ENCODE measurements around the gene COA8. TPM values are rescaled to one million over a fixed set of nuclear protein-coding genes. Genes with fewer than 3 reads are reported as not detected.

COA8 gene, protein sequence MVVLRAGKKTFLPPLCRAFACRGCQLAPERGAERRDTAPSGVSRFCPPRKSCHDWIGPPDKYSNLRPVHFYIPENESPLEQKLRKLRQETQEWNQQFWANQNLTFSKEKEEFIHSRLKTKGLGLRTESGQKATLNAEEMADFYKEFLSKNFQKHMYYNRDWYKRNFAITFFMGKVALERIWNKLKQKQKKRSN
- total RNA-seq: 37.4 TPM

DNA sequence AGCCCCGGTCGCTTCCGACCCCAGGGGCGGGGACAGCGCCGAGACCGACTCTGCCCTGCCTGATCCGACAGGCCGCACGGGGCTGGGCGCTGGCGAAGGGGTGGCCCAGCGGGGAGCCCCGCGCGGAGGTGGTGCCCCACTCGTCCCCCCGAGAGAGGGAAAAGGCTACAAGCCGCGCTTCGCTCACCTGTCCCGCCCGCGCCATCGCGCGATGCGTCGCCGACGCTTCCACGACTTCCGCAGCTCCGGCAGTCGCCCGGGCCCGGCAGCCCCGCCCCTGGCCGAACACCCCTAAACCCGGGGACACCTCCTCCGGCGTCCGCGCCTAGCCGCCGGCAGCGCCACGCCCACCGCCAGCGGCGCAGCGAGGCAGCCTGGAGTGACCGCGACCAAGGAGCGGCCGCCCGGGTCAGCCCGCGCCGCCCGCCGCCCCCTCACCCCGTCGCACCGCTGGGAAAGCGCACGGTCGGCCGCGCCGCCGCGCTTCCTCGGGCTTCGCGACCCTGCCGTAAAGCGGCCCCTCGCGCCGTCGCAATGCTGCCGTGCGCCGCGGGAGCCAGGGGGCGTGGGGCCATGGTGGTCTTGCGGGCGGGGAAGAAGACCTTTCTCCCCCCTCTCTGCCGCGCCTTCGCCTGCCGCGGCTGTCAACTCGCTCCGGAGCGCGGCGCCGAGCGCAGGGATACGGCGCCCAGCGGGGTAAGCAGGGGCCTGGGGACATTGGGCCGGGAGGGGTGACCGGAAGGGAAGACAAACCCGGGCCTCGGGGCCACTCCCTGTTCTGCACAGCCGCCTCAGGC lies at the start of gene COA8, which contains the start of gene BAG5:
TSS of gene COA8 (plus strand) at position 532 of the 797 bp plus-strand sequence. CDS start at position 574, 42 bp downstream.
TSS of gene BAG5 (minus strand) at position 229 of the 797 bp plus-strand sequence. CDS start 1,493 bp downstream, outside the sequence.
- ATAC-seq: peak; percentile 75
- peak; percentile 90 for DNase-seq (ENCODE audit: low spot score)
- intact Hi-C loops (cut with DNase I): no loop called here

DNA sequence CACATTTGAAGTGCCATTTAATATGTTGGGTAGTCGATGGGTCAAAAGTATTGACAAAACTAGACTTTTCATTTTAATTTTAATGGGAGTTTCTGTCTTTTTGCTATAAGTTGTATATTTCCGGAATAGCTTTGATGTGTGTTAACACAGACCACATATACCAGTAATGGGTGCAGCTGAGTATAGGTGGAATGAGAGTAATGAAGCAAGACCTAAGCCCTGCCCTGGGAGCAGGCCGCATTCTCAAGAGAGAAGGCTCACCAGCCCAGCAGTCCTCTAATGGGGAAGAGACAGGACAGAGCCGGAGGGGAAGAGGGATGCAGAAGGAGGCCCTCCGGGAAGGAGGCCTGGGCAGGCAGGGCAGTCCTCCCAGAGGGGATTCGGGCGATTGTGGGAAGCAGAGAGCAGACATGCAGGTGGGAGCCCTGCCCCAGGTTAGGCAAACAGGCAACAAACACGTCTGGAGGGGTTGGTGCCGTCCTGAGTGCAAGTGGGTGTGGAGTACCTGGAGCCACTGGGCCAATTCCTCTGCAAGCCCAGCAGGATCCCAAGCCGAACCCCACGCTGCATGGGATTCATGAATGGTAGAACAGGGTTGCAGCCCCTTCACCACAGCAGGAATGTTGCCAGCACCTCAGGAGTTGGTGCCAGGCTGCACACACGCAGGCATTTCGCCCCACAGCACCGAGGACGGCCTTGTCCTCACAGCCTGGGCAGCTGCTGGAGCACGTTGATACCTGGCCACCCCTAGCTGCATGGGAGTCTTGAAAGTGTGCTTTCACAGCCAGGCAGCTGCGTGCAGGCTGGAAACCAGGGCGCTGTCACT lies 48.0 kb upstream of the COA8 start:
- DNase-seq (ENCODE audit: low spot score) (no peak), ATAC-seq (no peak)
- intact Hi-C loops (cut with DNase I): no loop called here

DNA sequence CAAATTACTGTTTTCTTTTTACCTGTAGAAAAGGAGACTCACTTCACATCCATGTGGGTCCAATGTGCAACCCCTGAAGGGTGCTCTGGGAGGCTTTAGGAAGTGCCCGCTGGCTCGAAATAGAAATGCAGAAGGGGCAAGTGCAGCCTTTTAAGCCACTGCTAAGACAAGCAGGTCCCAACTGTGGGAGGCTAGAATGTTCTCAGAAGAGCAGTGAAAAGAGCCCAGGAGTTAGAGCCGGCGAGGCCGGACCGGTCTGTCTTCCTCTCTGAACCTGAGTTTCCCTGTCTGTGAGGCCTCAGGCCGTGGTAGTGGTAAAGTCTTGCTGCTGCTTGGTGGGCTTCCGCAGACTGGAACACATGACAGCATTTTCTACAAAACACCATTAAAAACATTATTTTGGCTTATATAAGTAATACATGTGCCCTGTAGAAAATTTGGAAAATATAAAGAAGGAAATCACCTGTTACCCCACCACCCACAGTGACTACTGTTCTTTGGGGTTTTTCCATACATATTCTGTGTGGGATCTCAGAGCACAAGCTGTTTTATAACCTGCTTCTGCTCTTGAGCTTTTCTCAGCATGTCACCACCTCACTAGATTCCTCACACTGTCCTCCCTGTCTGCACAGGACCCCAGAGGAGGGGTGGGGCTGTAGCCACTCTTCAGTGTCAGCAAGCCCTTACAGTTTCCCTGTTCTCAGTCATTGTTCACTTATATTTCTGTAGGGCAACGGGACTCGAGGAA lies 46.2 kb upstream of the COA8 start:
- no peak for DNase-seq (ENCODE audit: low spot score)
- intact Hi-C loops (cut with DNase I): no loop called here
- ATAC-seq: no peak

DNA sequence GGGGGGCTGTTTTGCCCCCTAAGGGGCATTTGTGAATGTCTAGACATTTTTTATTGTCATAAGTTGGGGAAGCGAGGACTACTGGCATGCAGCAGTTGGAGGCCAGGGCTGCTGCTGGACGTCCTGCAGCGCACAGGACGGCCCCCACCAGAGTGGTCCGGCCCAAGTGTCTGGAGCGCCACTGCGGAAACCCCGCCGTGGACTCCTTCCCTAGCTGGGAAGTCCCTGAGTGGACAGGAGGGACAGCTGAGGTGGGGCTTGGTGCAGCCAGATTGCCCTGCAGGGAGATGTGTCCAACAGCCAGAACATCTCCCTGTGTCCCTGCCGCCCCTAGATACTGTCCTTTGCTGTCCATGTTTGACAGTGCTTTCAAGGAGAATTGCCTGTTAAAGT lies 45.6 kb upstream of the COA8 start:
- no peak for ATAC-seq
- DNase-seq (ENCODE audit: low spot score): no peak
- intact Hi-C loops (cut with DNase I): no loop called here

DNA sequence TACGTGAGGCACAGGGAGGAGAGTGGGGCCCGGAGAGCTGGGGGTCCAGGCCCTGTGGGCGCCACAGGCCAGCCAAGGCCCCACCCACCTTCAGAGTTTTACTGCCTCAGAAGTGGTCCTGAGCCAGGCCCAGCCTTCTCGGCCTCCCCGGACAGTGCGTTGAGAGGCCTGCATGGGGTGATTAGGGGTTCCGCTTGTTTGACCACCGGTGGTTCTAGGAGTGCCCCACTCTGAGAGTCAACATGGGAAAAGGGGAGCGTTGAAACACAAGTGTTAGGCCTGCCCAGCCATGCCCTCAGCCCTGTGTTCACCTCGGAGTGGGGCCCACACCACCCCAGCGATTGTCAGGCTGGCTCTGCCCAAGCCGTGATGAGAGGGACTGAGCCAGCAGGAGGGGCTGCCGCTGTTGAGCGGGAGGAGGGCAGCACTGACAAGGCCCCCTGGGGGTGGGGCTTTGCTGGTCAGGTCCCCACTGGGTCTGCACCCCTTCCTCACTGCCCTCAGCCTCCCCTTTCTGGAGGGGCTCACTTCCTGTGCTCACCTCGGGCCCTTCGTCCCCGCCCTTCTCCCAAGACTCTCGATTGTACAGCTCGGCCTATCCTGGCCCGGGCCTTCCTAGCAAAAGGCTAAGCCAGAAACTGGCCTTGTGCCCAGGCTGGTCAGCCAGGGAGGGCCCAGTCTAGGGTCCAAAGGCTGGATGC lies 44.9 kb upstream of the COA8 start:
- intact Hi-C loops (cut with DNase I): loop anchor here (2.0 kb wide), 1 partner anchor 29 kb away; no protein-coding TSS in a partner anchor
- DNase-seq (ENCODE audit: low spot score) (no peak), ATAC-seq (peak; percentile 32)

DNA sequence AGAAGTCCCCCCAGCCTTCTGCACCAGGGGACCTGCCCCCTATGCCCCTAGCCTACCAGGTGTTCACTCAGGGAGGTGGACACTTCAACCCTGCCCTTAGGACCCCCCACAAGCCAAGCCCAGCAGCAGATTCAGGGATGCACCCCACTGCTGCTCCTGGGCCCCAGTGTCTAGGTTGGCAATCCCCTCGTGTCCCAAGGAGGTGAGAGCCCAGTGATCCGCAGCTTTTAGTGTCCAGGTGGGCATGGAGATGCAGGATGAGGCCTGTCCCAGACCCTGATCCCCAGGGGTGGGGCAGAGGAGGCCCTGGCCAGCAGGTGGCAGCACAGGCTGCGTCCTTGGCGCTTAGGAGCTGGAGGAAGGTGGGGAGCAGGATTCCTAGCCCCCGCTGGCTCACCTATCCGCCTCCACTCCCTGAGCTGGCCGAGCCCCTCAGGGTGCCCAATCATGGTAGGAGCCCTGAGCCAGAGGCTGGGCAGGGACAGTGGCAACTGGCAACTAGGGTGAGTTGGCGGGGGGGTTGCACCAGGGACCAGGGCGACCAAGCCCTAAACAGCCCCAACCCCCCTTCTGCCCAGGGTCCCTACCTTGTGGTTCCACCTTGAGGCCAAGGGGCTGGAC lies 44.2 kb upstream of the COA8 start:
- peak; percentile 87 for DNase-seq (ENCODE audit: low spot score)
- intact Hi-C loops (cut with DNase I): loop anchor here (2.0 kb wide), 1 partner anchor 28 kb away; no protein-coding TSS in a partner anchor

DNA sequence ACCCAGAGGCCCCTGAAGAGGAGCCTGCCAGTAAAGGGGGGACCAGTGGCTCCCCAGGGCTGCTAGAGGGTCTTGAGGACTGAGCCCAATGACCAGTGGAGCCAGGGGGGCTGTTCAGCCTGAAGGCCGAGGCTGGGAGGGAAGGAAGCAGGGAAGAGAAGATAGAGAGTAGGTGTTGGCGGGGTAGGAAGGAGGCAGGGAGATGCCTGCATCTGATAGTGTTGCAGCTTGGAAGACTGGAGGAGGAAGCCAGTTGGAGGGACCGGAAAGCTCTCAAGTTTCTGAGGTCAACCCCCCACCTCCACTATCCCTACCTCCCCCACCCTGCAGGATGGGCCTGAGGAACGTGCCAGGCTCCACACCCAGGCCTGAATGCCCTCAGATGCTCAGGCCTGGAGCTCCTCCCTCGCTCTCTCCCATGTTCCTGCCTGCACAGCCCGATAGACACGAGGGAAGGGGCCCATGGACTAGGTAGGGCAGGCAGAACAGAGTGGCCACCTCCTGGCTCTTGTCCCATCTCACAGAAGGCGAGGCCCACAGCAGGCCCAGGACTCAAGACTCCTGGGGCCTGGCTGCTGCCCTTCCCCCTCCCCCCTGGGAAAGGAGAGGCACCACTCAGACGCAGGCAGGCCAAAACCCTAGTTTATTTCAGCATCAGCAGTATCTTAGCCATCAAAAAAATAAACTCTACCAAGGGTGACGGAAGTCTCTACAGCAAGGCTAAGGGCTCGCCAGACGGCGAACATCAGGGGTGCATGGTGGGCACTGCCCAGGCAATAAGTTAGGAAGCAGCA lies 43.5 kb upstream of the COA8 start:
- DNase-seq (ENCODE audit: low spot score): no peak
- peak; percentile 20 for ATAC-seq
- intact Hi-C loops (cut with DNase I): loop anchor here (2.0 kb wide), 1 partner anchor 28 kb away; no protein-coding TSS in a partner anchor

More for the DNA sequence above, 44.2 kb upstream of the COA8 start:
- ATAC-seq: peak; percentile 76

DNA sequence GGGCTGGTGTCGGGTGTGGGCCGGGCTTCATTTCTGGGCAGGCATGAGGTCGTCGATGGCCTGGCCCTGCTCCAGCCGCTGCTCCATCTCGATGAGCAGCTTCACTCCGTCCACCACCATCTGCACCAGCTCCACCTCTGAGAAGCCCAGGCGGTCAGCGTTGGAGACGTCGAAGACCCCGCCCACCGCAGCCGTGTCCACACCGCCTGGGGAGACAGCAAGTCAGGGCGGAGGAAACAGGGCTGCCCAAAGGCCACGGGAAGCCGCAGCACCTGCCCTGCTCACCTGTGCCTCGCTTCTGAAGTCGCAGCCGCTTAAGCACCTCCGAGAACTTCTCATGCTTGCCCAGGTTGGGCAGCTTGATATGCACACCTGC lies 42.9 kb upstream of the COA8 start:
- no peak for ATAC-seq
- DNase-seq (ENCODE audit: low spot score): no peak
- intact Hi-C loops (cut with DNase I): loop anchor here (2.0 kb wide), 1 partner anchor 27 kb away; no protein-coding TSS in a partner anchor

DNA sequence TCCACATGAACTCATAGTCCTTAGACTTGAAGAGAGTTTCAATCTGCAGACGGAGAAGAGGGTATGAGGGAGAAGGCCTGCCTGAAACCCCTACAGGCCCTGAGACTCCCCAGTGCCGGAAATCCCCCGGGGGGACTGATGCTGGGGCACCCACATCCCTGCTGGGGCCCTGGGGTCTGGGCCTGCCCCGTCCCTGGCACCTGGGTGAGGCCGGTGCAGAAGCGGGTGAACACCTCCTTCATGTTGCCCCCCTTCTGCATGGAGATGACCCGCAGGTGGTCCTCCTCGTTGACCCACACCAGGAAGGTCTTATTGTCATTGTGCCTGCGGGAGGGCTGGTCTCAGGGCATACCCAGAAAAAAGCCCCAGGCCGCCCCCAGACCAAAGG lies 42.5 kb upstream of the COA8 start:
- DNase-seq (ENCODE audit: low spot score): no peak
- no peak for ATAC-seq
- intact Hi-C loops (cut with DNase I): no loop called here

DNA sequence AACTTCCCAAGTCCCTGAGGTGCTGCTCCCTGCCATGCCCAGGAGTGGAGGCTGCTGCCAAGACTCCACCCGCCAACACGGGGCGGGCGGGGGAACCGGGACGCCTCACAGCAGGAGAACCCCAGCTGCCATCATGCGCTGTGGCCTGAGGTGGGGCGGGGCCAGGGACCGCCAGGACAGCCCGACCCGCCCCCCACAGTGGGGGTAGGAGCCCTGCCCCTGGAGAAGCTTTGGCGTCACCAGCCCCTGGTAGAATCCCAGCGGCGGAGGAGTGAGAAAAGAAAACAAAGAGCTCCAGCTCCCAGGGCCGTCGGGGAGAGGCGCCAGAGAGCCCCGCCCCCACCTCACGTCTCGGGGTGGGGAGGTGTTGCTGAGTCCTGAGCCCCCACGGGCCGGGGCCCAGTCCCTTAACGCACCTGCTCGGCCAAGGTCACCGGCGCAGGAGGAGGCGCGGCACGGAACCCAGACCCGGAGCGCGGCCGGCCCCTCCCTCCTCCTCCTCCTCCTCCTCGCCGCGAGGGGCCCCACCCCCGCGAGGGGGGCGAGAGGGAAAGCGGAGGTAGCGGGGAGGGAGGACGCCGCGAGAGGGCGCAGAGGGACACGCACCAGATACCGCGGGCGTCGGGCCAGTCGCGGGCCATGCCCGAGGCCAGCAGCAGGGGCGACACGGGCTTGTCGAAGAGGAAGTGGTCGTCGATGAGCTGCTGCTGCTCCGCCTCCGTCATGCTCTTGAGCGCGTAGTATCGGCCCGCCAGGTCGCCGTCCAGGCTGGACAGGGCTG lies 41.9 kb upstream of the COA8 start:
- intact Hi-C loops (cut with DNase I): no loop called here
- DNase-seq (ENCODE audit: low spot score): peak; percentile 85
- peak; percentile 40 for ATAC-seq

DNA sequence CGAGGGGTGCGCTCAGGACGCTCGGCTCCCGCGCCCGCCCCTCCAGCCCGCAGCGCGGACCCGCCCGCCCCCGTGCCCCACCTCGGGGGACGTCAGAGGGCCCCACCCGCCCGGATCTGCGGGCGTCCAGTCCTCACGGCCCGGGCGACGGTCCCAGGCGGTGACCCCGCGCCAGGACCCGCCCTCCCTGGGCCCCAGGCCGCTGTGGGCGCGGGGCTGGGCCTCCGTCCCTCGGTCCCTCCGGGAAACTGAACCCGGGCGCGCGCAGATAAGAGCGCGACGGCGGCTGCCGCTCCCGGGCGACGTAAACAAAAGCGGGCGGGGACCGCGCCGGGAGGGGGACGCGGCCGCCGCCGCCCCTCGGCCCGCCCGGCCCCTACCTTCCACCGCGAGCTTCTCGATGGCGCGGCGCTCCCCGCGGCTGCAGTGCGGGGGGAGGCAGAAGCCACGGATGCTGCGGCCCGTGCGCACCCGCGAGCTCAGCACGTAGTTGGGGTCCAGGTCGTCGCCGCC lies 41.3 kb upstream of the COA8 start:
- intact Hi-C loops (cut with DNase I): no loop called here
- ATAC-seq (peak; percentile 2), DNase-seq (ENCODE audit: low spot score) (no peak)

DNA sequence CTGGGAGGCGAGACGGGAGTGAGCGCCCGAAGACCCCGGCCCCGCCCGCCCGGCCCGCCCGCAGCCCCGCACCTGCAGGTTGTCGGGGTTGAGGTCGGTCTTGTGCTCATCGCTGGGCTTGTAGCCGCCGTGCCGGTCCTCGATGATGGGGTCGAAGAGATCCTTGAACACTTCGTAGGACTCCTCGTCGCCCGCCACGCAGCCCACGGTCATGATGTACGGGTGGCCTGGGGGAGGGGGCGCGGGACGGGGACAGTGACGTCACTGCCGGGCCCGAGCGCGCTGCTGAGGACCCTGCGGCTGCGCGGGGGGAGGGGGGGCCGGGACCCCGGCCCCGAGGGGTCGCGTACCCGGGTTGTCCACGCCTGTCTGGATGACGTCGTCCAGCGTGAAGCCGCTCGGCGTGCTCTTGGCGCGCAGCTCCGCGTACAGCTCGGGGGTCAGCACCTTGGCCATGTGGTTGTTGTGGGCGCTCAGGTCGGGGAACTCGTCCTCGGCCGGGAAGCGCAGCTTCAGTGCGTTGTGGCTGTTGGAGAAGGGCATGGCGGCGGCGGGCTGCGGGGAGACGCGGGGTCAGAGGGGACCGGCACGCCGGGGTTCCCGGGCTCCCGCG lies 40.7 kb upstream of the COA8 start:
- ATAC-seq (no peak), DNase-seq (ENCODE audit: low spot score) (no peak)
- intact Hi-C loops (cut with DNase I): no loop called here

DNA sequence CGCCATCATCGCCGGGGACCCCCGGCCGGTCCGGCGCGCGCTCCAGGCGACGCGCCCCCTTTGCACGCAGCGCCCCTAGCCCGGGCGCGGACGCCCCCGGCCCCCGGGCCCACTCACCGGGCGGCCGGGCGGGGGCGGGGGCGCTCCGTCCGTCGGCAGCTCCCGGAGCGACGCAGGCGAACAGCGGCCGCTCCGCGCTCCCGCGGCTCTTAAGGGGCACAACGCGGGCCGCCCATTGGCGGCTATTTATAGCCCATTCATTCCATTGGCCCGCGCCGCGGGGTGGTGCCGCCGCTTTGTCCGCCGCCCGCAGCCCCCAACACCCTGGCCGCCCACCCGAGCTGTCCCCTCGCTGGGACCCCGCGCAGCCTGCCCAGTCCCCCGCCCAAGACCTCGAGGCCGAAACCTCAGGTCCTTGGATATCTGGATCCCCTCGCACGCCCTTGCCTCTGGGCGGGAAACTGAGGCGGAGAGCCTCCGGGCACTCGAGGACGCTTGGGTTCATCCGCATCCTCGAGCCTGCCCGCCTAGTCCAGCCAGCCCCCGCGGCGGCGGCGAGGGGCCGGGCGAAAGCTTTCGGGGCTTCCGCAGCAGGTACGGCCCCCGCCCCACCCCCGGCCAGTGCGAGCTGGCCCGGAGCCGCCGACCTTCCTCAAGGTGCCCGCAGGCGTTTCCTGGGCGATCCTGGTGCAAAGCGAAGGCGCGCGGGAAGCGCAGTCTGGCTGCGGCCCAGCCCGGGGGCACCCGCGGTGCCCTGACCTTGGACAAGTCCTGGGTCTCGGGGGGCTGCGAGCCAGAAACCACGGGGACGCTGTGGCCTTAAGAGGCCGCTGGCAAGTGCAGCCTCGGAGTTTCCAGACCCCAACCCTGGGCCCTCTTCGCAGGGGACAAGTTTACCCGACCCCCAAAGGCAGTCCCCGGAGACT lies 39.8 kb upstream of the COA8 start, which contains the start of gene CKB:
TSS of gene CKB (minus strand) at position 182 of the 926 bp plus-strand sequence. CDS start 337 bp downstream, outside the sequence.
- intact Hi-C loops (cut with DNase I): no loop called here
- ATAC-seq: no peak
- DNase-seq (ENCODE audit: low spot score): no peak

DNA sequence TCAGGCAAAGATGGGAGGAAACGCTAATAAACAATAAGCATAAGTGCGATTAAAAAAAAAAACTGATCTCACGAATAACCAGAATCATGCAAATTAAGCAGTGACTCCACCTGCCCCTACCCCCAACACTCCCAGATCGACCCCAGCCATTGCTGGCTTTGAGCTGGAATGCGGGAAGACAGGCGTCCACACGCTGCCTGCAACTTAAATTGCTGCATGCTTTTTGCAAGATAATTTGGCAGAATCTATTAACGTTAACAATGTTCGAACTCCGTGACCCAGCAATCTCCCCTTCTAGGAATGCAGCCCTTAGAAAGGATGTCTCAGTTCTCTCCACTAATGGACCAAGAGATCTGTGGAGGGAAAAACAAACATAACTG lies 39.2 kb upstream of the COA8 start:
- intact Hi-C loops (cut with DNase I): no loop called here
- DNase-seq (ENCODE audit: low spot score): no peak
- no peak for ATAC-seq

Data from sciatic nerve (tissue), 2 donors.